ENCODE data around the gene PPFIA1.

Gene PPFIA1

GRCh38 chr11:70270104-70270876, at the start of gene PPFIA1:
PPFIA1 (plus strand) TSS chr11:70270690; CDS start chr11:70272173, 1,483 bp downstream.
- DNase-seq (ENCODE audit: low read depth): peak; percentile 94

DNA sequence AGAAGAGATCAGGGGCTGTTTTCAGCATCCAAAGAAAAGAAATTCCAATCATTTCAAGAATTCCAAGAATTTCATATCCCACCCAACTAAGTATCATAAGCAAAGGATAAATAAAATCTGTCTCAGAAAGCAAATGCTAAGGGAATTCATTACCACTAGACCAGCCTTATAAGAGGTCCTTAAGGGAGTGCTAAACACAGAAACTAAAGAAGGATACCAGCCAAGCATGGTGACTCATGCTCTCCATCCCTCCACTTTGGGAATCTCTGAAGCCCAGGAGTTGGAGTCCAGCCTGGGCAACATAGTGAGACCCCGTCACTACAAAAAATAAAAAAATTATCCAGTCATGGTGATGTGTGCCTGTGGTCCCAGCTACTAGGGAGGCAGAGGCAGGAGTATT, 49.6 kb upstream of the PPFIA1 start:
- DNase-seq (ENCODE audit: low read depth): no peak

DNA sequence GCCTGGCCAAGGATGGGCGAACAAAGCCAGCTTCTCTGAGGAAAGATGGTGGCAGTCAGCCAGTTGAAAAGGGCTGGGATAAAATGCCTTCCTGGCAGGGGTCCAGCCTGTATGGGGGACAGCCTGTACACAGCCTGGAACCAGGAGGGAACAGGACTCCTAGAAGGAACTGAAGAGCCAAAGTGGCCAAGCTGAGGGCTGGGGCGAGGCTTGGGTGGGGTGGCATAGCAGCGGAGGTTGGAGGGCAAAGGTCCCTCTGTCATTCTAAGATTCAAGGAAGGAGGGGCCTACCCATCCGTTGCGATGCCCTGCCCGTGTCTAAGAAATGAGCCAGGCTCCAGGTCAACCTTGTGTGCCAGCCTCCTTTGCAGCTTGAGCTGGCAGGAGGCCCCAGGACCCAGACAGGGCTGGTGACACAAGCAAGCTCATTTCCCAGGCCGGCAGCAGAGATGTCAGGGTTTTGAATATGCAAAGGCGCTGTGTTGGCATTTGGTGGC, 44.8 kb upstream of the PPFIA1 start:
- no peak for DNase-seq (ENCODE audit: low read depth)

GRCh38 chr11:70226183-70226582, 44.3 kb upstream of the PPFIA1 start:
- DNase-seq (ENCODE audit: low read depth): no peak

DNA sequence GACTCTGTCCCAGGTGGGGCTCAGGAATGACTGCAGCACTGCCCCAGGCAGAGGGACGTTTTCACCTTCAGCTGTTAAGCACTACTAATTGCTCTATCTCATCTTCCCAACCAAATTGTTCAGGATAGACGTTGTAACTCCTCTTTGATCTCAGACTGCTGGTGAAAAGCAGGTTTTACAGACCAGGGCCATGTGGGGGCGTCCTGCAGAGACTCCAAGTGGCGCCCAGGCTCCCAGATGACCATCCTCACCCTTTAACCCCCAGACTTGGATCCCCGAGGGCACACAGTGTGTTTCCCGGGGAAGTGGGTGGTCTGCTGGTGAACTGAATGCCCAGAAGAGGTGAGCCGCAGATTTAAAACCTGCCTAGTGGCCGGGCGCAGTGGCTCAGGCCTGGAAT, 43.5 kb upstream of the PPFIA1 start:
- no peak for DNase-seq (ENCODE audit: low read depth)

GRCh38 chr11:70229737-70230136, 40.8 kb upstream of the PPFIA1 start:
- DNase-seq (ENCODE audit: low read depth): no peak

- no peak for DNase-seq (ENCODE audit: low read depth)
Measured at GRCh38 chr11:70230151-70230839, 40.2 kb upstream of the PPFIA1 start.

DNA sequence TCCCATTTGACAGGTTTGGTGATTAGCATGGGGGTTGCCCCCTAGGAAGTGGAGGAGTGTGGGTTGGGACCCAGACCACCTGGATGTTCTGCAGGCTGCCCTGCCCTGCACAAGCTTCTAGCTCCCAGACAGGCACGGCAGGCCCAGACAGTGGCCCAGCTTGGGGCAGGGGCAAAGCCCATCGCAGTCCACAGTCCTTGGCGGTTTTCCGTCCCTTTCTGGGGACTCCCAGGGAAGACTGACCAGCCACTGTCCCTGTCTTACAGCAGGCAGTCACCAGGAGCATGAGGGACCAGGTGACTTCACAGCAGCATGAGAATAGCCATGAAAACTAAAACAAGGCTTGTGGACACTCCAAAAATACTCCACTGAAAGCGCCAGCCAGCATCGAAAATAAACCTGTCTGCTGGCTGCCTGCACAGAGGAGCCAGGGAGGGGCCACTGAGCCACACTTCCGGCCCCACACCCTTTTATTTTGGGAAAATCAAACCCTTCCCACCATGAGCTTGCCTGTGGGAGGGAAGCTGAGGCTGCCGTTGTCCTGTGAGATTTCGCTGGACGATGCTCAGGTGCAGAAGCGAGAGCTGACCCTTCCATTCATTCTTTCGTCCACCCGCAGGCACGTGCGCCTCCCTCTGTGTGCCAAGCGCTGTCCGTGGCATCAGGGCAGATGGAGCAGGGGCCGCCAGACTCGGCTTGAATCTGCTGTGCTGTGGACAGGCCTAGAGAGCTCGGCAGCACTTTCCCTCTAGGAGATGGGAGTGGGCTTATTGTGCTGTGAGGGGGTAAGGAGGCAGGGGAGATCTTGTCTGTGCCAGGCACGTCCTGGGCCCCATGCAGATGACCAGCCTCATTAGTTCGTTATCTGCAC, 39.4 kb upstream of the PPFIA1 start:
- DNase-seq (ENCODE audit: low read depth): no peak

GRCh38 chr11:70233034-70233433, 37.5 kb upstream of the PPFIA1 start:
- no peak for DNase-seq (ENCODE audit: low read depth)

DNA sequence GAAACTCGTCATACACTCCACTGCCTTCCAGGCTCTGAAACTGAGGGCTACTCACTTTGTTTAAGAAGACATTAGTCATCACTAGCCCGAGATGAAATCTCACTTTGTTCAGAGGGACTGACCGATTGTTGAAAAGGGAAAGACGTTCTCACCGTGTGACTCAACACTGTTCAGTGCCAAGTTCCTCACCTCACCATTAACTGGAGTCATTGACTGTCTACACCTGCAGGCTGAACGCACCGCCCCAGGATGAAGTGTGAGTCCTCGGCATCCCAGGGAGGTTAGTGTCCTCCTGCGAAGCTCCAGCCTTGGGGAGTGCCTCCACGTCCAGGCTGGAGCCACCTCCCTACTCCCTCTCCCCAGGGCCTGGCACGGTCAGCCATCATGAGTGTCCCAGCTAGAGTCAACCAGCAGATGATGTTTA, 37.0 kb upstream of the PPFIA1 start:
- no peak for DNase-seq (ENCODE audit: low read depth)

DNA sequence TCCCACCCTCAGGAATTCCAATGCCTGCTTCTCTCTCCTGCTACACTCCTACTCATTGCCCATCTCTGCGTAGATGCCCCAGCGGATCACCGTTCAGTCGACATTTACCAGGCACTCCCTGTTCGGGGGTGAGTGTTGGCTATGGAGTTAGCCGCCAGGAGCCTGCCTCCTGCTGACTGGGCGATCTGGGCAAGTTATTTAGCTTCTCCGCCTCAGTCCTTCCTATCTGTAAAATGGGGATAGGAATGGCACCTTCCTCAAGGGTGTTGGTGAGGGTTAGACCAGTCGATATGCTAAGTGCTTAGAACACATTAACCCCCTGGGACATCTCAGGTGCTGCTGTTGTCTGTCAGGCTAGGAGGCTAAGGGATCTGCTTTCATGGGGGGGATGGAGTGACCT, 36.5 kb upstream of the PPFIA1 start:
- no peak for DNase-seq (ENCODE audit: low read depth)

DNA sequence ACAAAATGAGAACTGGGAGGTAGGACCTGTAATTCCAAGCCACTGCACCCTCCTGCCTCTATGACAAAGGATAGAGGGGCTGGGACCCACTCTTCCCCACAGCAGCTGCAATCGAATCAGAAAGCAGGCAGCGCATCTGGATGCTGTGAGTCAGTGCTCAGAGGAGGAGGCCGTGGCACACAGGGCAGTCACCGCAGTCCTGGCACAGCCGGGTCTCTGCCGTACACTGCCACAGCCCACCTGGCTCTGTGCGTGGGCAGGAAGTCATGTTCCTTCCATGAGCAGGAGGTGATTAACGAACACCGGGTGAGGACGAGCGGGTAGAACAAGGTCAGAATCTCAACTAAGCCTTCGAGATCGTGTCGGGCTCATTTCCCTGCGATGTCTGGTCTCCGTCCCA, 30.2 kb upstream of the PPFIA1 start:
- DNase-seq (ENCODE audit: low read depth): no peak

GRCh38 chr11:70241709-70242108, 28.8 kb upstream of the PPFIA1 start:
- DNase-seq (ENCODE audit: low read depth): no peak

DNA sequence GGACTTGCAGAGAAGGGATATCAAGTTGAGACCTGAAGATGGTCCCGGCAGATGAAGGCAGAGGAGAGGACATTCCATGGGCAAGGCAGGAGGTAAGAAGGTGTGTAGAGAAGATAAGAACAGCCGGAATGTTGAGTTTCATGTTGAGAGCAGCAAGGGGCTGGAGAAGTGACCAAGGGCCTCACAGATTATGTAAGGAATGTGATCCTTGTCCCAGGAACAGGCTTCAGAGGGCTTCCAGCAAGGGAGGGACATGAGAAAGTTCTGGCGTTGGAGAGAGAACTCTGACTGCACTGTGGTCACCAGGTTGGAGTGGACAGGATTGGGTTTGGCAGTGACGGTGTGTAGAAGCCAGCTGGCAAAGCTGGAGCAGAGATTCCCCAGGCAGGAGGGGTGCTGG, 27.6 kb upstream of the PPFIA1 start:
- DNase-seq (ENCODE audit: low read depth): no peak

GRCh38 chr11:70243912-70244652, 26.4 kb upstream of the PPFIA1 start:
- no peak for DNase-seq (ENCODE audit: low read depth)

- no peak for DNase-seq (ENCODE audit: low read depth)
Measured at GRCh38 chr11:70244698-70245097, 25.8 kb upstream of the PPFIA1 start.

DNA sequence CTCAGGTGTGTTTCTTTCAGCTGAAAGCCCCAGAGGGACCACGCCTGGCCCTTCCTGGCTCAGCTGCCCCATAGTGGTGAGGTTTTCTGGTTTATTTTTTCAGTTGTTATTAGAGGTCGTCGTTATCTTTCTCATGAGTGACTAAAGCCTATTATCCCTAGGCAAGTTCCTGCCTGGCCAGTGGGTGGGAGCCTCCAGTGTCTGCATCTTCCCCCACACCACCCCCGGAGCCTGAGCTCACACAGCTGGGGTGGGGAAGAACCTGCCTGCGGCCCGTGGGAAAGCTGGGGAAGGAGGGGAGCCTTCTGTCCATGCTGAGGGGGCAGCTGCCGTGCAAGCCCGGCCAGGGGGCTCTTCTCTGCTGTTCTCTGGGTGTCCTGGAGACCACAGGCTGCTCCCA, 24.3 kb upstream of the PPFIA1 start:
- DNase-seq (ENCODE audit: low read depth): no peak

GRCh38 chr11:70247042-70247709, 23.3 kb upstream of the PPFIA1 start:
- no peak for DNase-seq (ENCODE audit: low read depth)

DNA sequence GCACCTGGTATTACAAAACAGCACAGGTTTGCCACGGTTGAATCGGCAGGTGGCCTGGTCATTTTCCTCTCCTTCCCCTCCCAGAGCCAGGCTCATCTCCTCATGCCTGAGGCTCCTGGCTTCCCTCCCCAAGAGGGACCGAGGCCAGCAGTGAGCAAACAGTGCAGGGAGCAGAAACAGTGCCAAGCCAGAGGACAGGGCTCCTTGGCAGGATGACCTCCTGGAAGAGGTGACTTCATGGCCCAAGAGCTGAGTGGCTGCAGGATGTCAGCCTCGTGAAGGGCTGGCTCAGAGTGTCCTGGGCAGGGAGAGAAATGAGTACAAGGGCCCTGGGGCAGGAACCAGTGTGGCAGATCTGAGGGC, 22.8 kb upstream of the PPFIA1 start:
- no peak for DNase-seq (ENCODE audit: low read depth)

GRCh38 chr11:70250876-70251658, 19.4 kb upstream of the PPFIA1 start:
- DNase-seq (ENCODE audit: low read depth): no peak

Measured in activated T-cell treated with anti-CD3 and anti-CD28 coated beads for 24 hours (primary cell).